HEK293T (cell line): Measurements from ENCODE around the gene RASSF3.

Experiments
- BHLHE40 ChIP-seq: fragments of 450-650 bp; IDR thresholded peaks from 2 replicates; pipeline ENCODE4 v1.6.1; 2016; ENCODE audit warnings: mild to moderate bottlenecking, moderate library complexity, borderline replicate concordance
- CTBP1 ChIP-seq: fragments of 450-650 bp; IDR thresholded peaks from 2 replicates; pipeline ENCODE4 v1.6.1; 2016; ENCODE audit warnings: borderline replicate concordance
- ELF4 ChIP-seq: fragments of 450-650 bp; IDR thresholded peaks from 2 replicates; pipeline ENCODE4 v1.6.1; 2017; ENCODE audit warnings: antibody characterized with exemption
- FOXA1 ChIP-seq: fragments of 450-650 bp; IDR thresholded peaks from 2 replicates; pipeline ENCODE4 v1.6.1; 2016; ENCODE audit warnings: mild to moderate bottlenecking
- FOXM1 ChIP-seq: fragments of 450-650 bp; IDR thresholded peaks from 2 replicates; pipeline ENCODE4 v1.6.1; 2017; ENCODE audit warnings: mild to moderate bottlenecking, borderline replicate concordance
- L3MBTL2 ChIP-seq: fragments of 450-650 bp; conservative IDR thresholded peaks from 2 replicates; pipeline ENCODE4 v1.6.1; 2016; ENCODE audit warnings: mild to moderate bottlenecking
- NFRKB ChIP-seq: fragments of 450-650 bp; IDR thresholded peaks from 2 replicates; pipeline ENCODE4 v1.6.1; 2016; ENCODE audit warnings: mild to moderate bottlenecking, moderate library complexity
- SP1 ChIP-seq: fragments of 450-650 bp; IDR thresholded peaks from 2 replicates; pipeline ENCODE4 v1.6.1; 2017
- SUZ12 ChIP-seq: fragments of 450-650 bp; IDR thresholded peaks from 2 replicates; pipeline ENCODE4 v1.6.1; 2016; ENCODE audit warnings: mild to moderate bottlenecking
- ZNF384 ChIP-seq: fragments of 450-650 bp; IDR thresholded peaks from 2 replicates; pipeline ENCODE4 v1.6.1; 2016

GRCh38 chr12:64567570-64567969 lies 42.7 kb upstream of the RASSF3 start:
- TF ChIP-seq ELF4, result no peak
- no peak for TF ChIP-seq SUZ12
- TF ChIP-seq FOXA1, result no peak
- TF ChIP-seq NFRKB, result no peak
- no peak for TF ChIP-seq FOXM1
- no peak for TF ChIP-seq SP1
- no peak for TF ChIP-seq L3MBTL2
- no peak for TF ChIP-seq CTBP1
- no peak for TF ChIP-seq BHLHE40
- TF ChIP-seq ZNF384, result no peak
